ENCODE results near the gene EIPR1. TPM values are rescaled to one million over a fixed set of nuclear protein-coding genes. Genes with fewer than 3 reads are reported as not detected.

The EIPR1 gene
- total RNA-seq, 1 experiment from 2014 or later, result 22.8 TPM

GRCh38 chr2:3297523-3297922 is 80.1 kb downstream of the EIPR1 start (continued):
- TF ChIP-seq, protein P1, sequence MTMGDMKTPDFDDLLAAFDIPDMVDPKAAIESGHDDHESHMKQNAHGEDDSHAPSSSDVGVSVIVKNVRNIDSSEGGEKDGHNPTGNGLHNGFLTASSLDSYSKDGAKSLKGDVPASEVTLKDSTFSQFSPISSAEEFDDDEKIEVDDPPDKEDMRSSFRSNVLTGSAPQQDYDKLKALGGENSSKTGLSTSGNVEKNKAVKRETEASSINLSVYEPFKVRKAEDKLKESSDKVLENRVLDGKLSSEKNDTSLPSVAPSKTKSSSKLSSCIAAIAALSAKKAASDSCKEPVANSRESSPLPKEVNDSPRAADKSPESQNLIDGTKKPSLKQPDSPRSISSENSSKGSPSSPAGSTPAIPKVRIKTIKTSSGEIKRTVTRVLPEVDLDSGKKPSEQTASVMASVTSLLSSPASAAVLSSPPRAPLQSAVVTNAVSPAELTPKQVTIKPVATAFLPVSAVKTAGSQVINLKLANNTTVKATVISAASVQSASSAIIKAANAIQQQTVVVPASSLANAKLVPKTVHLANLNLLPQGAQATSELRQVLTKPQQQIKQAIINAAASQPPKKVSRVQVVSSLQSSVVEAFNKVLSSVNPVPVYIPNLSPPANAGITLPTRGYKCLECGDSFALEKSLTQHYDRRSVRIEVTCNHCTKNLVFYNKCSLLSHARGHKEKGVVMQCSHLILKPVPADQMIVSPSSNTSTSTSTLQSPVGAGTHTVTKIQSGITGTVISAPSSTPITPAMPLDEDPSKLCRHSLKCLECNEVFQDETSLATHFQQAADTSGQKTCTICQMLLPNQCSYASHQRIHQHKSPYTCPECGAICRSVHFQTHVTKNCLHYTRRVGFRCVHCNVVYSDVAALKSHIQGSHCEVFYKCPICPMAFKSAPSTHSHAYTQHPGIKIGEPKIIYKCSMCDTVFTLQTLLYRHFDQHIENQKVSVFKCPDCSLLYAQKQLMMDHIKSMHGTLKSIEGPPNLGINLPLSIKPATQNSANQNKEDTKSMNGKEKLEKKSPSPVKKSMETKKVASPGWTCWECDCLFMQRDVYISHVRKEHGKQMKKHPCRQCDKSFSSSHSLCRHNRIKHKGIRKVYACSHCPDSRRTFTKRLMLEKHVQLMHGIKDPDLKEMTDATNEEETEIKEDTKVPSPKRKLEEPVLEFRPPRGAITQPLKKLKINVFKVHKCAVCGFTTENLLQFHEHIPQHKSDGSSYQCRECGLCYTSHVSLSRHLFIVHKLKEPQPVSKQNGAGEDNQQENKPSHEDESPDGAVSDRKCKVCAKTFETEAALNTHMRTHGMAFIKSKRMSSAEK (CRISPR knock-in tag; IDR thresholded peaks at IDR 0.05; ENCODE audit: borderline replicate concordance), result no peak

GRCh38 chr2:3296182-3296972 is 81.2 kb downstream of the EIPR1 start:
- Mint-ChIP-seq H3K27ac (no peak overlapping the region), H3K27me3 (ENCODE audit: low read depth) (no peaks in the 10 kb centered on the region), H3K4me3 (no peak overlapping the region), H3K4me1 (peaks cover 18% of the 10 kb centered on the region), H3K9me3 (no peaks in the 10 kb centered on the region), H3K36me3 (no peaks in the 10 kb centered on the region; the same call in 1 of the 2 replicates)
- ChIA-PET CTCF (no interaction called here), POLR2A (no interaction called here)
- ATAC-seq (no peak), DNase-seq (ENCODE audit: low spot score) (no peak)
- TF ChIP-seq NFATC4 (CRISPR knock-in tag; IDR thresholded peaks at IDR 0.05) (no peak), TEAD1 (CRISPR knock-in tag; IDR thresholded peaks at IDR 0.05) (no peak), NFE2L1 (CRISPR knock-in tag; IDR thresholded peaks at IDR 0.05) (no peak), CREB1 (CRISPR knock-in tag; IDR thresholded peaks at IDR 0.05) (no peak), FOXP1 (CRISPR knock-in tag; IDR thresholded peaks at IDR 0.05; ENCODE audit: borderline replicate concordance) (no peak), RELA (CRISPR knock-in tag; IDR thresholded peaks at IDR 0.05; ENCODE audit: borderline replicate concordance) (no peak)

DNA sequence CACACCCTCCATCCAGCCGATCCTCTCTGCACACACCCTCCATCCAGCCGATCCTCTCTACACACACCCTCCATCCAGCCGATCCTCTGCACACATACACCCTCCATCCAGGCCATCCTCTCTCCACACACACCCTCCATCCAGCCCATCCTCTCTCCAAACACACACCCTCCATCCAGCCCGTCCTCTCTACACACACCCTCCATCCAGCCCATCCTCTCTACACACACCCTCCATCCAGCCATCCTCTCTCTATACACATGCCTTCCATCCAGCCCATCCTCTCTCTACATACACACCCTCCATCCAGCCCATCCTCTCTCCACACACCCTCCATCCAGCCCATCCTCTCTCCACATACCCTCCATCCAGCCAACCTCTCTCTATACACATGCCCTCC is 83.1 kb downstream of the EIPR1 start:
- Mint-ChIP-seq H3K9me3 (no peaks in the 10 kb centered on the region), H3K27ac (no peak overlapping the region), H3K4me1 (peaks cover 12% of the 10 kb centered on the region), H3K4me3 (no peak overlapping the region), H3K27me3 (ENCODE audit: low read depth) (no peaks in the 10 kb centered on the region), H3K36me3 (no peaks in the 10 kb centered on the region)
- no peak for DNase-seq (ENCODE audit: low spot score)
- ATAC-seq, result no peak
- ChIA-PET CTCF (no interaction called here), POLR2A (no interaction called here)
- no peak for TF ChIP-seq RELA (CRISPR knock-in tag; IDR thresholded peaks at IDR 0.05; ENCODE audit: borderline replicate concordance)
- TF ChIP-seq, protein P1 (CRISPR knock-in tag; IDR thresholded peaks at IDR 0.05; ENCODE audit: borderline replicate concordance), result no peak

- Mint-ChIP-seq H3K36me3 (no peaks in the 10 kb centered on the region), H3K27me3 (ENCODE audit: low read depth) (no peaks in the 10 kb centered on the region), H3K4me3 (no peak overlapping the region), H3K27ac (no peak overlapping the region), H3K9me3 (no peaks in the 10 kb centered on the region), H3K4me1 (peaks cover 12% of the 10 kb centered on the region)
- ATAC-seq, result no peak
- CTCF ChIA-PET, result no interaction called here
- POLR2A ChIA-PET, result no interaction called here
- DNase-seq (ENCODE audit: low spot score), result no peak
- TF ChIP-seq ZNF219 (CRISPR knock-in tag; IDR thresholded peaks at IDR 0.05; ENCODE audit: borderline replicate concordance) (no peak), IRF1 (CRISPR knock-in tag; IDR thresholded peaks at IDR 0.05) (no peak), TEAD1 (CRISPR knock-in tag; IDR thresholded peaks at IDR 0.05) (no peak), HMGXB4 (CRISPR knock-in tag; IDR thresholded peaks at IDR 0.05) (no peak), FOXJ3 (CRISPR knock-in tag; IDR thresholded peaks at IDR 0.05; ENCODE audit: borderline replicate concordance) (no peak), FOXP4 (CRISPR knock-in tag; IDR thresholded peaks at IDR 0.05) (no peak), USF1 (CRISPR knock-in tag; IDR thresholded peaks at IDR 0.05) (no peak)
These were observed 83.5 kb downstream of the EIPR1 start for GRCh38 chr2:3294069-3294468.
